Activated CD8-positive, alpha-beta memory T cell treated with anti-CD3 and anti-CD28 coated beads for 4 hours (primary cell): ENCODE measurements around the gene CALY.
A peak's percentile ranks its signal among the peaks of the same experiment; 100 is the strongest.

Experiments used
- DNase-seq, 2 donors: peaks; one replicate each; pipeline ENCODE4 v3.0.0-alpha.2; 2020; ENCODE audit warnings: low read depth in 2 of 2

The CALY gene

GRCh38 chr10:133311570-133311969 is 25.1 kb downstream of the CALY start:
- no peak for DNase-seq

- DNase-seq: no peak
Observed at GRCh38 chr10:133310789-133311188, 25.9 kb downstream of the CALY start.

DNA sequence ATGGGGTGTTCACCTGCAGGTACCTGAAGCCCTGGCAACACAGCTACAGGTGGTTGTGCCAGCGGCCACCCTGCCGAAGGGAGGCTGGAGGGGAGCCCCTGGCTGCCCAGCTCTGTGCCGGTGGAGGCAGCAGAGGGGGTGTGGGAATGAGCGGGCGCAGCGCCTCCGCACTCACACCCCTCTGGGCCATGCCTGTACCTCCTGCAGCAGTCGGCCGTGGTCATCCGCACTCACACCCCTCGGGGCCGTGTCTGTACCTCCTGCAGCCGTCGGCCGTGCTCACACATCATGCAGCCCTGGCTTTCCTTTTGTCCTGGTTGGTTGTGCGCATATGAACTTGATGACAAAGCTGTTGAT is 26.3 kb downstream of the CALY start:
- no peak for DNase-seq

DNA sequence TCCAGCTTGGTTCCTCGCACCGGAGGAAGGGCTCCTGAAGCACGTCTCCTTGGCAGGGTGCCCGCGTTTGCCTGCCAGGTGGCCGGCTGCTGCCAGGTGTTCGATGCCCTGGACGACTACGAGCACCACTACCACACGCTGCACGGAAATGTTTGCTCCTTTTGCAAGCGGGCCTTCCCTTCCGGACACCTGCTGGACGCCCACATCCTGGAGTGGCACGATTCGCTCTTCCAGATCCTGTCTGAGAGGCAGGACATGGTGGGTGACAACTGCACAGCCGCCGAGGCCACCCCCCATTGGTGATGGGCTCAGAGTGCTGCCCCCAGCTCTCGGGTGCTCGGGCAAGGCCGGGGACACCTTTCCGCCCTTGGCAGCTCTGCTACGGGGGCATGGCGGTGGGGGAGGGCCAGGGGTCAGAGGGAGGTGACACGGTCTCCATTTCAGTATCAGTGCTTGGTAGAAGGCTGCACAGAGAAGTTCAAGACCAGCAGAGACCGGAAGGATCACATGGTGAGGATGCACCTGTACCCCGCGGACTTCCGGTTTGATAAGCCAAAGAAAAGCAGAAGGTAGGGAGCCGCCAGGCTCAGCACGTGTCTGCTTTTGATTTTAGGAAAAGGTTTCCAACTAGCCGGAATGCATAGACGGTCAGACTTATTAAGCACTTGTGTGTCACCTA is 26.8 kb downstream of the CALY start:
- no peak for DNase-seq

DNA sequence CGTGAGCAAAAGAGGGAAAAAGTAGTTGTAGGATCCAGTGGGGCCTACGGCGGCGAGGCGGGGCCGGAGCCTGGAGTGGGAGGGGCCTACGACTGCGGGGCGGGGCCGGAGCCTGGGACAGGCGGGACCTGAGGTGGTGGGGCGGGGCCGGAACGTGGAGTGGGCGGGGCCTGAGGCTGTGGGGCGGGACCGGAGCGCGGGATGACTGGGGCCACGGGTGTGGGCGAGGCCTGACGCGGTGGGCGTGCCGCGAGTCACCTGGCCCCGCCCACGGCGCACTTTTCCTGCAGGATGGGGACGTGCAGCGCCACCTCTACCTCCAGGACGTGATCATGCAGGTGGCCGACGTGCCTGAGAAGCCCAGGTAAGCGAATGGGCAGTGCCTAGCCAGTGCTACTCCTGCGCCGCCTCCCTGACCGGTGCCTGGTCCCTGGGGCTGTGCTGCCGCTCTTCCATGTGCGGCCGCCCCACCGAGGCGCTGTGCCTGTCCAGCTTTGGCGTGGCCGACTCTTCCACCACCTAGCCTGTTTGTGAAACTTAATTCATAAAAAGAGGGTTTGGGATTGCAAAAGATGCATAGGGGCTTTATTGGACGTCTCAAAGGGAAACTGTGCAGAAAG is 27.5 kb downstream of the CALY start:
- peak; percentile 84 to 87 for DNase-seq

DNA sequence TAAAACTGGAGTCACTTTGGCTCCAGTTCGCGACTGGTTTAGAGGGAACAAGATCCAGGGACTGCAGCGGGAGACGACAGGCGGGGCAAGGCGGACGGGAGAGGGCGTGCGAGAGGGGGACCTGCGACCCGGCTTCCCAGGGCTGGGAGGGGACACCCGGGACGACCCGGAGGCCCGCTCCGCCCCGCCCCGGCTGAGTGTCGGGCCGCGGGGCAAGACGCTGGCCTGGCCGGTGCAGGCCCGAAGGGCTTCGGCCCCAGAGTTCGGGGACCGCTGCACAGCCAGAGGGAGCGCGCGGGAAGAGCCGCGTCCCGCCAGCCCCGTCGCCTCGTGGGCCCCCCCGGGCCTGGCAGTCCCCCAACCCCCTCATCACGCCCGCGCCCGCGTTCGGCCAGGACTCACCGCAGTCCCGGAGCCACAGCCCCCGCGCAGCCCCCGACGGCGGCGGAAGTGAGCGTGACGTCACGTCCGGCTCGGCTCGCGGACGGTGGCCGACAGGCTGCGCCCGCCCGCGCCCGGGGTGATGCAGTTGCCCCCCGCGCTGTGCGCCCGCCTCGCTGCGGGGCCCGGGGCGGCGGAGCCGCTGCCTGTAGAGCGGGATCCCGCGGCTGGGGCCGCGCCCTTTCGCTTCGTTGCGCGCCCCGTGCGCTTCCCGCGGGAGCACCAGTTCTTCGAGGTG is 28.1 kb downstream of the CALY start, which contains the start of the genes TUBGCP2 and ZNF511:
TUBGCP2 (minus strand) TSS at position 452 of the 679 bp plus-strand sequence. CDS start 5,931 bp downstream, outside the sequence.
ZNF511 (plus strand) TSS at position 494 of the 679 bp plus-strand sequence; CDS start at position 524, 30 bp downstream.
- peak; percentile 81 to 82 for DNase-seq

DNA sequence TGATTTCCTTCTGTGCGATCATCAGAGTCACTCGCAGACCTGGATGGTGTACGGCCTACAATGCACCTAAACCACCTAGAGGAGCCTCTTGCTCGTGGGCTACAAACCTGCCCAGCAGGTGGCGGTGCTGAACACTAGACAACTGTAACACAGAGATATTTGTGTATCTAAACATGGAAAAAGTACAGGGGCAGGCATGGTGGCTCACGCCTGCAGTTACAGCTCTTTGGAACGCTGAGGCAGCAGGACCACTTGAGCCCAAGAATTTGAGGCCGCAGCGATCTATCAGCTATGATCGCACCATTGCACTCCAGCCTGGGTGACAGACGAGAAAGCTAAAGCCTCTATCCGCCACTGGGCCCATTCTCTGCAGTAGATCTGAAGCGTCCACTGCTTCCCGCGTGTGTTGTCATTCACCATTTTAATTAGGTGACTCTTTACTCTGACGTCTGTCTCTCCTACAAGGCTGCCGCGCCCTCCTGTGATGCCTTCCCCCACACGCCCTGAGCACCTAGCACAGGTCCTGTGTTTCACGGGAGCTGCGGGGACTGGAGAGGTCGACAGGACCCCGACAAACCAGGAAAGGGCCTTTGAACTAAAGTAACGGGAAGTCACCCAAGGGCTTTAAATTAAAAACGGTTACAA is 28.8 kb downstream of the CALY start:
- DNase-seq: peak; percentile 69 to 77

GRCh38 chr10:133306941-133307379 is 29.7 kb downstream of the CALY start:
- no peak for DNase-seq

- no peak for DNase-seq
Observed at GRCh38 chr10:133306097-133306476, 30.6 kb downstream of the CALY start.

- DNase-seq: no peak
Observed at GRCh38 chr10:133303206-133303605, 33.5 kb downstream of the CALY start.

- no peak for DNase-seq
Observed at GRCh38 chr10:133302230-133302629, 34.5 kb downstream of the CALY start.

GRCh38 chr10:133299738-133300137 is 37.0 kb downstream of the CALY start:
- DNase-seq: no peak

- no peak for DNase-seq
Observed at GRCh38 chr10:133299224-133299623, 37.5 kb downstream of the CALY start.

GRCh38 chr10:133298466-133298865 is 38.2 kb downstream of the CALY start:
- DNase-seq: no peak

DNA sequence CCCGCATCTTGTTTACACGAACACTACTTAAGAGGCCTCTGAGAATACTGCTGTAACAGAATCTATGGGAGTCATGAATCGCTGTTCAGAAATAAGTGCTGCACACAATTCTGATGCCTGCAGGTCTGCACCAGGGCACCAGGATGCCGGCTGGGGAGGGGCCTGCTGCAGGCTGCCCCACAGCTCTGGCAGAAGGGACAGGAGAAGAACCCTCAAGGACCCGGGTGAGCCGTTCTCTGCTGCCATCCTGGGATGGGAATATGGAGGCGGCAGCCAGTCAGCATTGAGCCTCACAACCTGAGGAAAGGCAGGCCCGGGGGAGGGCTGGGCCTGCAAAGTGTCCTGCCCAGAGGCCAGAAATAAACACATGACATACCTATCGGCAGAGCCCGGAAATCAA is 39.2 kb downstream of the CALY start:
- no peak for DNase-seq

GRCh38 chr10:133295426-133296320 is 41.0 kb downstream of the CALY start:
- DNase-seq: no peak

- no peak for DNase-seq
Observed at GRCh38 chr10:133294189-133294588, 42.5 kb downstream of the CALY start.

DNA sequence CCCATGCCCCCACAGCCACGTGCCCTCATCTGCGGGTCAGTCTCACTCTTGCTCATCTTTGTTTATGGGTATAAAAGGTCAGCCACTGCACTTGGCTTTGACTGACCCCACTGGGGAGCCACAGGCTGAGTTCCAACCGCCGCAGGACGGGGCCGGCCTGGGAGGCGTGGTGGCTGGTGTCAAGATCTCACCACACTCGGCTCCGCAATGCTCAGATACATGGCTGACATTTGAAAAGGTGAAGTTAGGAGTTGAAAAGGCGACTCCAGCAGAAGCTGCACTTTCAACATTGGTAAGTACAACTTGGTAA is 42.9 kb downstream of the CALY start:
- DNase-seq: no peak

DNA sequence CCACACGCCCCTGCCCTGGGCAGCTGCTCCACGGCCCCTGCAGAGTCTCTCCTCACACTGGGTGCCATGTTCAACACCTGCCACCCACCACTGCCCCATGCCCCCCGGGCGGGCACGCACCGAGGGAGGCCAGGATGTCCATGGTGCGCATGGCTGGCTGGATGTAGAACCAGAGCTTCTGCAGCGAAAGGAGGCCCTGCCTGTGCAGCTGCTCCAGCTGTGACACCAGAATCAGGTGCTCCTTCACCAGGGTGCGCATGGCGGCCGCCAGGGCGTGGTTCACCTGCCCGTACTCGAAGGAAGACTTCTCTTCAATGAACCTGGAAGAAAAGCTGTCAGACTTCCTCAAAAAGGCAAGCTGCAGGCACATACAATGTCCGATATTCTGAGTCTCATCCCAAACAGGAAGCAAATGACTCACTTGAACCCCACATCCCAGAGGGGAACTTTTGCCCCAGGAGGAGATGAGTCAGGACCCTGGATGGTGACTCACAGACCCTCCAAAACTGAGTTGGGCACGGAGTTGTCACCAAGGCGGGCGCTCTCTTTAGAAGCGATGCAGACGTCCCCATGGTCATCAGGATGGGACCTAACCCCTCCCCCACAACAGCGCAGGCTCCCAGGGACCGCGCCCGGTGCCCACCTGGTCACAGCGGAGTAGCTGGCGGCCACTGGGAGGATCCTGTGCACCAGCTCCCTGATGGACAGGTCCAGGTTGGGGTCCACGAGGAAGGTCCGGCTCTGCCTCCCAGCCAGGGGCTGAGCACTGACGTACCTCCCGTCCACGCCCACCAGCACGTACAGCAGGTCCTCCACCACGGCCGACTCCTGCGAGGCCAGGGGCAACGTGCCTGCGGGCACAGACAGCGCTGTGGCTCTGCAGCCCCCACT is 43.5 kb downstream of the CALY start:
- no peak for DNase-seq

DNA sequence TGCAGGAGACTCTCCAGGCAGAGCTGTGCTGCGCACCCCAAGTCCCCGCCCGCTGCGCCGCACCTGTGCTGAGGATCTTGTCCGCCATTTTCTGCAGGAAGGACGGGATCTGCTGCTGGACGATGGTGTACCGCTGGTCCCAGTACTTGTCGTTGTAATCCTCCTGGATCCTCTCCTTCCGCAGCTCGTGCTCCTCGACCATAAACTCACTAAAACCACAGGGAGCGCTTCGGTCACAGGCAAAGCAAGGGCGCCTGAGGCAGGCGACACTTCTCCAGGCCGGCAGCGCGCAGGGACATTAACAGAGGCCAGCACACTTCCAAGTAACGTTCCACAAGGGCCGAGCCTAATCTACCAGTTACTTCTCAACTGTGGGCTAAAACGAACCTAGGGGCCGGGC is 46.9 kb downstream of the CALY start:
- DNase-seq: no peak
